SK-N-SH treated with all-trans-retinoic acid at 6 μM for 48 hours (cell line): ENCODE data around the gene ASB13.

Experiments used
- ATAC-seq: fragments of 200-7000 bp; cut with Tn5 transposase; 3 replicates; pipeline ENCODE4 v1.9.1; 2020; ENCODE audit warnings: mild to moderate bottlenecking, moderate library complexity
- ARNTL ChIP-seq: fragments of 450-650 bp; formaldehyde crosslinking; IDR thresholded peaks from 2 replicates; pipeline ENCODE4 v1.5.0; 2020; ENCODE audit warnings: low read depth, mild to moderate bottlenecking, moderate library complexity, borderline replicate concordance
- CREB5 ChIP-seq: fragments of 250-450 bp; sonication (Bioruptor Pico); IDR thresholded peaks from 2 replicates; pipeline ENCODE4 v1.5.1; 2020; ENCODE audit warnings: low read depth, mild to moderate bottlenecking, moderate library complexity
- CSDC2 ChIP-seq: fragments of 250-450 bp; sonication (Bioruptor Pico); IDR thresholded peaks from 2 replicates; pipeline ENCODE4 v1.5.0; 2020; ENCODE audit warnings: mild to moderate bottlenecking, moderate library complexity
- ESRRG ChIP-seq: fragments of 250-450 bp; sonication (Bioruptor Pico); IDR thresholded peaks from 2 replicates; pipeline ENCODE4 v1.6.1; 2021; ENCODE audit warnings: mild to moderate bottlenecking
- GLIS3 ChIP-seq: fragments of 250-450 bp; sonication (Bioruptor Pico); IDR thresholded peaks from 2 replicates; pipeline ENCODE4 v1.5.0; 2020; ENCODE audit warnings: mild to moderate bottlenecking, moderate library complexity
- ISL1 ChIP-seq: fragments of 250-450 bp; sonication (Bioruptor Pico); IDR thresholded peaks from 2 replicates; pipeline ENCODE4 v2.1.2; 2022; ENCODE audit warnings: mild to moderate bottlenecking, moderate library complexity
- OSR1 ChIP-seq: fragments of 250-450 bp; sonication (Bioruptor Pico); IDR thresholded peaks from 2 replicates; pipeline ENCODE4 v1.8.0; 2022; ENCODE audit warnings: moderate library complexity, mild to moderate bottlenecking, inconsistent platforms
- PATZ1 ChIP-seq: fragments of 250-450 bp; sonication (Bioruptor Pico); IDR thresholded peaks from 2 replicates; pipeline ENCODE4 v1.8.0; 2020; ENCODE audit warnings: mild to moderate bottlenecking, moderate library complexity, borderline replicate concordance
- POU6F1 ChIP-seq: fragments of 250-450 bp; sonication (Bioruptor Pico); IDR thresholded peaks from 2 replicates; pipeline ENCODE4 v1.8.0; 2021; ENCODE audit warnings: low read depth, mild to moderate bottlenecking, moderate library complexity, borderline replicate concordance
- PPARA ChIP-seq: fragments of 250-450 bp; sonication (Bioruptor Pico); IDR thresholded peaks from 2 replicates; pipeline ENCODE4 v1.5.0; 2020; ENCODE audit warnings: mild to moderate bottlenecking, borderline replicate concordance
- RARB ChIP-seq: fragments of 250-450 bp; sonication (Bioruptor Pico); IDR thresholded peaks from 2 replicates; pipeline ENCODE4 v1.8.0; 2021; ENCODE audit warnings: mild to moderate bottlenecking, moderate library complexity
- TCF4 ChIP-seq: fragments of 250-450 bp; sonication (Bioruptor Pico); IDR thresholded peaks from 2 replicates; pipeline ENCODE4 v1.8.0; 2021; ENCODE audit warnings: mild to moderate bottlenecking, moderate library complexity, borderline replicate concordance
- TOX ChIP-seq: fragments of 250-450 bp; sonication (Bioruptor Pico); IDR thresholded peaks from 2 replicates; pipeline ENCODE4 v1.8.0; 2021; ENCODE audit warnings: mild to moderate bottlenecking, moderate library complexity, borderline replicate concordance
- TSHZ2 ChIP-seq: fragments of 250-450 bp; sonication (Bioruptor Pico); IDR thresholded peaks from 2 replicates; pipeline ENCODE4 v1.5.0; 2020; ENCODE audit warnings: mild to moderate bottlenecking, moderate library complexity
- ZFP3 ChIP-seq: fragments of 250-450 bp; sonication (Bioruptor Pico); IDR thresholded peaks from 2 replicates; pipeline ENCODE4 v1.5.0; 2020; ENCODE audit warnings: mild to moderate bottlenecking, moderate library complexity
- ZFP30 ChIP-seq: fragments of 450-650 bp; formaldehyde crosslinking; IDR thresholded peaks from 2 replicates; pipeline ENCODE4 v1.5.0; 2022; ENCODE audit warnings: mild to moderate bottlenecking, moderate library complexity
- ZNF565 ChIP-seq: fragments of 450-650 bp; formaldehyde crosslinking; conservative IDR thresholded peaks from 2 replicates; pipeline ENCODE4 v1.5.0; 2020; ENCODE audit warnings: low read depth, mild to moderate bottlenecking, moderate library complexity

ASB13 gene

GRCh38 chr10:5666008-5666840, at the start of gene ASB13:
TSS of gene ASB13 (minus strand) at chr10:5666595. CDS start at chr10:5666551, 44 bp downstream.
- TF ChIP-seq CREB5: no peak
- TF ChIP-seq ZFP30: no peak
- TF ChIP-seq POU6F1 (CRISPR knock-in tag): no peak
- no peak for TF ChIP-seq TCF4 (CRISPR knock-in tag)
- peak; percentile 91 for ATAC-seq

GRCh38 chr10:5711642-5712041, 45.2 kb upstream of the ASB13 start:
- no peak for TF ChIP-seq ZFP3
- TF ChIP-seq ISL1 (CRISPR knock-in tag): no peak
- TF ChIP-seq ESRRG (CRISPR knock-in tag): no peak
- no peak for TF ChIP-seq CSDC2 (CRISPR knock-in tag)
- TF ChIP-seq RARB (CRISPR knock-in tag): no peak
- TF ChIP-seq PATZ1: no peak
- TF ChIP-seq CREB5: no peak
- TF ChIP-seq POU6F1 (CRISPR knock-in tag): no peak
- TF ChIP-seq TSHZ2: no peak
- TF ChIP-seq TCF4 (CRISPR knock-in tag): no peak
- no peak for TF ChIP-seq ZNF565
- TF ChIP-seq ZFP30: no peak
- TF ChIP-seq, all 23 proteins: peak for 0
- no peak for ATAC-seq

GRCh38 chr10:5710859-5711258, 44.5 kb upstream of the ASB13 start:
- ATAC-seq: no peak
- TF ChIP-seq RARB (CRISPR knock-in tag): no peak
- no peak for TF ChIP-seq PATZ1
- TF ChIP-seq ESRRG (CRISPR knock-in tag): no peak
- no peak for TF ChIP-seq GLIS3
- TF ChIP-seq ZFP30: no peak
- TF ChIP-seq TSHZ2: no peak
- TF ChIP-seq OSR1 (CRISPR knock-in tag): no peak
- TF ChIP-seq PPARA: no peak
- no peak for TF ChIP-seq ZFP3
- TF ChIP-seq TOX (CRISPR knock-in tag): no peak
- no peak for TF ChIP-seq ARNTL (CRISPR knock-in tag)
- no peak for TF ChIP-seq CREB5
